Activated CD4-positive, alpha-beta T cell treated with anti-CD3 and anti-CD28 coated beads for 4 hours (primary cell): ENCODE results near the gene RAPGEF1.
"Not testable (repeated sequence)": the region's sequence is repeated elsewhere in the genome, so short reads cannot be mapped to it uniquely, and the experiment has no call there.

ENCODE experiments used
- DNase-seq, 2 donors: peaks; one replicate each; pipeline ENCODE4 v3.0.0-alpha.2; 2020

RAPGEF1 gene

GRCh38 chr9:131667576-131667975 lies 72.3 kb downstream of the RAPGEF1 start:
- DNase-seq, result peak; percentile 70 to 73

DNA sequence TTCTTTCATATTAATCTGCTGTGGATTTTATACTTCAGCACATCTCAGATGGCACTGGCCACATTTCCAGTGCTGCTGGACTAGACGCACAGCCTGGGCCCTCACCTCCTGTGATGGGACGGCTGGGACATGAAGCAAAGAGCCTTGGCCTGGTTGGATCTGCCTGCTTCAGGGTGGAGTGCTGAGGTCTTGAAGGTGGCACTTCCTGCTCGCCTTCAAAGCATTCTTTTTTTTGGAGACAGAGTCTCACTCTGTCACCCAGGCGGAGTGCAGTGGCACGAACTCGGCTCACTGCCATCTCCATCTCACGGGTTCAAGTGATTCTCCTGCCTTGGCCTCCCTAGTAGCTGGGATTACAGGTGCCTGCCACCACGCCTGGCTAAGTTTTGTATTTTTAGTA lies 73.1 kb downstream of the RAPGEF1 start:
- no peak for DNase-seq

DNA sequence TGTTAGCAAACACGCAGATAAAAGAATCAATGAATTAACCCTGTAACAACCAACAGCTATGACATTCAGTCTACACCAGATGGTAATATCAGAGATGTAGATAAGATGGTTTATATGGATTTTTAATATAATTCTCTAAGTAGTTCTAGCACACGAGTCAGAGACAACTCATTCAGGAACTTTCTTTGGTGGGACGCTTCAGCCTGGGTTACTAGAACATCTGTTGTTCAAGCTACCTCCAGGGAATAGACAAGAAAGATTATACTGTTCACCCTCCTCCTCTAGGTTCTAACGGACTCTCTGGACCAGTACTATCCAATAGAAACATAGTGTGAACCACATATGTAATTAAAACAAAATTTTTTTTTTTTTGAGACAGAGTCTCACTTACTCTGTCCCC lies 73.8 kb downstream of the RAPGEF1 start:
- DNase-seq, result no peak

GRCh38 chr9:131663288-131663687 lies 76.6 kb downstream of the RAPGEF1 start:
- no peak for DNase-seq

DNA sequence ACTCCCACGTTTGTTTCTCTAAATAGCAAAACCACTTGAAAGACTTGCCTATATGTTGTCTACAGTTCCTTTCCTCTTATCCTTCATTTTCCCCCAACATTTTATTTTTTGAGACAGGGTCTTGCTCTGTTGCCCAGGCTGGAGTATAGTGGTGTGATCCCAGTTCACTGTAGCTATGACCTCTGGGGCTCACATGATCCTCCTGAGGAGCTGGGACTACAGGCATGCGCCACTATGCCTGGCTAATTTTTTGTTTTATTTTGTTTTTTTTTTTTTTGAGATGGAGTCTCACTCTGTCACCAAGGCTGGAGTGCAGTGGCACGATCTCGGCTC lies 77.6 kb downstream of the RAPGEF1 start:
- not testable (repeated sequence) for DNase-seq

DNA sequence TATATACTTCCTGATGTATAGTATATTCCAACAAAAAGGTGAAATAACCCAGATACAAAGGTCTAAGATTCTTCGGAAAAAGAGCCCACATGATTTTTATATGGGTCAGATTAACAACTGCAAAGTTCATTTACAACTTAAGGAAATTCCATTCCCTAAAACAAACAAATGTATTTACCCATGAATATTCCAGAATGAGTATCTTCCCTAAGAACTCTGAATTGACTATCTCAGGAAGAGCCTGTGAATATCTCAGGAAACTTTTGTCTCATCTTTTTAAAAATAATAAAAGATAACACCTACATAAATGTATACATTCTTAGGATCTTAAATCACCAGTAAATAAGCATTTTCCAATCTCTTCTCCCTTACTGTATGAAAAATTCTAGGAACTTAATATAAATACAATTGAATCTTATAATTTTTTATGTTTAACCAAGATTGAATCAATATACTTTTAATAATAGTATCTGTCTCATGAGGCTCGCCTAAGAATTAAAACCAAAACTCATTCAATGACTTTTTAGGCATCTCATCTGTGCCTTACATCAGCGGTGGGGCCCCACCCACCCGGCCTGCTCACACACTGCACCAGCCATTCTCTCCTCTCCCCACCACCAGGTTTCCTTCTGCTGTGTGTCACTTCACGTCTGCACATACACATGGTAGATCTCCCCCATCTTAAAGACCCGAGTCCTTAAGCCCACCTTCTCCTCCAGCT lies 78.1 kb downstream of the RAPGEF1 start:
- DNase-seq, result peak; percentile 74 to 75

DNA sequence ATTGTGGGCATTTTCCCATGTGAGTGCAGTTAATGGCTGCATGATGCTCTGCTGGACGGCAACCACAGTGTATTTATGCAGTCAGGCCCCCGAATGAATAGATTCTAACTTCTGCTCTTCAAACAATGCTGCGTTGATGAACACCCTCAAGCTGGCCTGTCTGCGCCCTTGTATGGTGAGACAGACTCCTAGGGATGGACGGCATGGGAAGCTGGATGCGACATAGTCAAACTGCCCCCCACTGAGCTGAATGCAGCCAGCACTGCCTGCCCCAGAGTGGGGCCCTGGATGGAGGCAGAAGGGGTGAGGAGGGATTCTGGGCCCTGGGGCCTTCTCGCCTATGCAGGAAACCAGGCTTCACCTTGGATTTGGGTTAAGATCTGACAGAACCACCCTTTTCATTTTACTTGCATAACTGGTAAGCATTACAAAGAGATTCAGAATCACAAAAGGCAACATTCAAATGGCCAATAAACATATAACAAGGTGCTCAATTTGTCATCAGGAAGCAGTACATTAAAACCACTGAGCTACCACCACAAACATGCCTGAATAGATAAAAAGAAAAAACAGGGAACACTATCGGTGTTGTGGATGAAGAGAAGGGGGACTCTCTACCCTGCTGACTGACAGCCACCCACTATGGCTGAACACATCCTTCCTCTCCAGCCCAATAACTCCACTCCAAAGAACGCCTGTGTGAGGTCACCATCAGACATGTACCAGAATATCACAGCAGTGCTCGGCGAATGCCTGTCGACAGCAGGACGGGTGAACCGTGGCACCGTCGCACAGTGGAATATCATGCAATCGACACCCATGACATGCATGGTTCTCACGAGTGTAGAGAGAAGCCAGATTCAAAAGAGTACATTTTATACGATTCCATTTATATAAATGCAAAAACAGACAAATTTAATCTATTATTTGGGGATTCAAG lies 79.1 kb downstream of the RAPGEF1 start:
- no peak for DNase-seq

DNA sequence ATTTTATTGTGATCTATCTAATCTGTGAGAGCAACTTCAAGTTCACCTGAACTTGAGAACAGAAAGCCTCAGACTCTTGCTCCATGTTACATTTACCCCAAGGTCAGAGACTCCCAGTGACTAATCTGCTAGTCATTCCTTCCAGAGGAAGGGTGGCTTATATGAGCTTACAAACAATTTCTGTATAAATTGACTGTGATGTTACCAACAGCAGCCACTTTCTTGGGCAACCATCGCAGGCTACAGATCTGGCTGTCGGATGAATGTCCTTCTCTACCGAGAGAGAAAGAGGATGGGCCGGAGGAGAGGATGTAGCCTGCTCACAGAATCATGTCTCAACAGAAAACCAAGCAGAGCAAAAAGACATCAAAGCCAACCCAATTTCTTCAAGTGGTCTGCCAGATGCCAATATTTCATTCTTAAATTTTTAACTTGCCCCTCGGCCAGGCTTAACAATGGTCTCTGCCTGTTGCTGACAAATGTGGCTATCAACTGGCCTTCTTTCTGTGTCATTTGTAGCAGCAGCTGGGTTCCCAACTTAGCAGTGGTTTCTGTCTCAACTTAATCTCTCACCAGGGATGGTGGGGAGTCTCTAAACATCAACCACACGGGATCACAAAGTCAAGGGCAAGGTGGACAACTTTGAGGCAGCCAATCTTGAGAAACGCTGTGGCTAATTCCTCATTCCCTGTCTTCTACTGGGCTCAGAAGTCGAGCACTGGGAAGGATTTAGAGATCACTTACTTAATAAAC lies 81.3 kb downstream of the RAPGEF1 start:
- DNase-seq, result peak; percentile 41 to 46

DNA sequence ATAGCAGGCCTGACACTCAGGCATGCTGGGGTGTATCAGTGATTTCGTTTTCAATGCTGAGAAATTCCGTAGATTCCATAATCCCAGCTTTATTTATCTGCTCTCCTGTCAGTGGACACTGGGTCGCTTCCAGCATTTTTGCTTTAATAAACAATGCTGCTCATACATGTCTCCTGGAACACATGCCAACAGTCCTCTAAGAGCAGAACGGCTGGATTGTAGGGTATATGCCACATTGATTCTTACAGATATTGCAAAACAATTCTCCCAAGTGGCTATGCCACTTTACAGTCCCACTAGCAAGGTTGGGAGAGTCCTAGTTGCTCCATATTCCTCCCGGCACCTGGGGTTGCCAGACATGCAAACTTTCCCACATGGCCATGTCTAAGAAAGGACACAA lies 81.9 kb downstream of the RAPGEF1 start:
- DNase-seq, result no peak

DNA sequence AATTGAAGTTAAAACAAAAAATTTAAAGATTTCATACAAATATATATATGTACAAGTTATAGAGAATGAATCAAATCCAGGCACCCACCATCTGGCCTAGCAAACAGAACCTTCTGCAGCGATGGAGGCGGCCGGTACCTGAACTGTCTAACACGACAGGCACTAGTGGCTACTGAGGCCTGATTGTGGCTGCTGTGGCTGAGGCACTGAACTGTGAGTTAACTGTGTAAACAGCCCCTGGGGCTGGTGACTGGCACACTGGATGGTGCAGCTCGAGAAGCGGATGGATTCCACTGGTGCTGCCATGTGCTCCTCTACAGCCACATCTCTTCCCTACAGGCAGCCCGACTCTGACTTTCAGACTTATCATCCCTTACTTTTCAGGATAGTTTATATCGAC lies 82.4 kb downstream of the RAPGEF1 start:
- no peak for DNase-seq

DNA sequence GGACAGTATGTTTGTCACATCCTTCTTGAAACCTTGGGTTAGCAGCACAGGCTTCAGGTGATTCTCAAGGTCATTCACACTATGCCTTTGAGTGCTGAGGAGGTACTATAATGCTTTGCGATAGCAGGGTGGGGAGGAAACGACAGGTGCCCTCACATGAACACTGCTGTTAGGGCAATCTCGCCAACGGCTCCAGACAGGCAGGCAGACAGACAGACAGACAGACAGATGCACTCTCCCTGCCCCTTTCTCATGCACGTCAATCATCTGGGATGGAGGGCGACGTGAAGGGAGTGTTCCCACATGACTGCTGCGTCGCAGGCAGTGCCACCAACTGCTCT lies 82.9 kb downstream of the RAPGEF1 start:
- DNase-seq, result peak in 1 of 2 donors; percentile 26

GRCh38 chr9:131656356-131657036 lies 83.4 kb downstream of the RAPGEF1 start:
- peak; percentile 72 to 76 for DNase-seq

DNA sequence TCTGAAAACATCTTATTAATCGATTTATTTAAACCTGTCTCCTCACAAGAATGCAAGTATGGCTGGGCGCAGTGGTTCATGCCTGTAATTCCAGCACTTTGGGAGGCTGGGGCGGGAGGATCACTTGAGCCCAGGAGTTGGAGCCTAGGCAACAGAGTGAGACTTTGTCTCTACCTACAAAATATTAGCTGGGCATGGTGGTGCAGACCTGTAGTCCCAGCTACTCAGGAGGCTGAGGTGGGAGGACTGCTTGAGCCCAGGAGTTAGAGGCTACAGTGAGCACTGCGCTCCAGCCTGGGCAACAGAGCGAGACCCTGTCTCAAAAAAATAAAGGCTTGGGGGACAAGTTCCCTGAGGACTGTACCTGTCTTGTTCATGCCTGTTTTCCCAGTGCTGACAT lies 85.5 kb downstream of the RAPGEF1 start:
- DNase-seq, result not testable (repeated sequence)

- no peak for DNase-seq
Observed at GRCh38 chr9:131651599-131651998, 88.3 kb downstream of the RAPGEF1 start.

DNA sequence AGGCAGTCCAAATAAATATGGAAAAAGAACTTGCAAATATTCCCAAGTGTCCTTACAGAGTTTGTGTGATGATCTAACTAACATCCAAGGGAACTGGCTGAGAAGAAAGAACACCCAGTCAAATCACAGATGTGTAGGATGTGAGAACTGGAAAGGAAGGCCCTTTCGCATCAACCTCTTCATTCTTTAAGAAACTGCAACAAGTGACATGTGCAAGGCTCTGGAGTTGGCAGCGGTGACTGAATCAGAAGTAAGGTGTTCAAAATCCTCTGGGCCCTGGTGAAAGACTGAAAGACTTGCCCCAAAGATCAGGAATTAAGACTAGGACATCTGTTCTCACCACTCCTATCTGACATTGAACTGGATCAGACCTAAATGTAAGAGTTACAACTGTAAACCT lies 88.7 kb downstream of the RAPGEF1 start:
- no peak for DNase-seq

DNA sequence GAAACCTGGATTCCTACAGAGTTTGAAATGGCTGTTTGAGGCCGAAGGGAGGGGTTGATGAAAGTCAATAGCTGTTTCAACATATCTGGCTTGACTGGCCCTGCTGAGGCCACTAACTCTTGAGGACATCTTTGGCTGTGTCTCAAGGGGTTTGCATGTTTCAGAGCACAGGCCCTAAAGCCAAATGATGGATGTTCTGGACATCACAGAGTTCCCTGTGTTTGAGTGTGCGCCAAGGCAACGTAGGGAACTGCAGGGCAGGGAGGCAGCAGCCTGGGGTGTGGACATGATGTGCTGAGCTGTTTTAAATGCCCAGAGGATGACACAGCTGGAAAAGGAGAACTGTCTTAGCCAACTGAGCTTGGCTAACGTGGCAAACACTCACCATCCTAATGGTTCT lies 89.6 kb downstream of the RAPGEF1 start:
- DNase-seq, result no peak

DNA sequence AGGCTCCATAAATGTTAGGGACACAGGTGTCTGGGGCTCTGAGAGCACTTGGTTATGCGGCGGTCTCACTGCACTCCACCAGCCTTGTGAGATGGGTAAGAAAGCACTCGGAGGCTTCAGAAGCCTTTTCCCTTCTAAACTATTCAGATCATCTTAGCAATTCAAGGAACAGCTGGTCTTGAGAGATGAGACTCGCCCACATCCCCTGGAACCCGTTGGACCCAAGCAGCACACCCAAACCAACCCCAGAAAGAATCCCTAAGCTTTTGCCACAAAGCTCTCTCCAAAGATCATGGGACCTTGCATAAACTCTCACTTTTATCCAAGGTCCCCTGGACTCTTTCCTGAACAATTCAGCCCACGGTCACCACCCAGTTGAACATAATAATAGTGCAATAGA lies 90.2 kb downstream of the RAPGEF1 start:
- DNase-seq, result no peak

GRCh38 chr9:131645078-131645776 lies 94.6 kb downstream of the RAPGEF1 start:
- no peak for DNase-seq

DNA sequence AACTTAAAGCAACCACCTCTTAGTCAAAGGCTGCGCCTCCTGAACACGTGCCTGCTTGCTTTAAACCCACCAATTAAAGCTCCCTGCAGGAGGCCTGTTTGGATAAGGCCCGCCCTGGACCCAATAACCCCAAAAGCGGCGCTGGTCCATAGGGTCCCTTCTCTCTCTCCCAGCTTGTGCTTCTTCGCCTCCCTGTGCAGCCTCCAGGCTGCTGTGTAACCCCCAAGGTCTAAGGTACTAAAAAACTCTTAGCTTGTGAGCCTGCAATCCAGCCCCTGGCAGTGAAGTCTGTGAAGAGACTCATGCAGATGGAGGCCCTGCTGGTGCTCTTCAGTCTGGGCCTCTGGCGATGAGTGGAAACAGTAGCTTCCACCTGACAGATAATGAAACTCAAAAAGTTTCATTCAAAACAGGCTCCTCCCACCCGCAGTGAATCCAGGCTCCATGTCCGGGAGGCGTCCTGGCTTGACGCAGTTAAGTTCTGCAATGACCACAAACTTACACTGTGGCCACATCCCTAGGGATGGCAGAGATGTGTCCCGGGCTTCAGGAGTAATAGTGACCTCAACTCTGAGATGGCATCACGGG lies 97.3 kb downstream of the RAPGEF1 start:
- no peak for DNase-seq

- no peak for DNase-seq
Observed at GRCh38 chr9:131641618-131642495, 98.0 kb downstream of the RAPGEF1 start.
